Immature natural killer cell (primary cell): Measurements from ENCODE around the gene TPD52L3. TPM values are rescaled to one million over a fixed set of nuclear protein-coding genes. Genes with fewer than 3 reads are reported as not detected.

Experiments
- DNase-seq, 3 donors: peaks; one replicate each; pipeline ENCODE4 v3.0.0; 2022; ENCODE audit warnings: mixed read lengths in 1 of 3
- H3K27ac Mint-ChIP-seq, 6 donors: one replicate each; pipeline ENCODE4 v1.8.0; 2020; ENCODE audit warnings: mixed read lengths in 6 of 6, mild to moderate bottlenecking in 5 of 6, inconsistent platforms in 4 of 6, moderate library complexity in 3 of 6
- H3K27me3 Mint-ChIP-seq, 3 donors: one replicate each; pipeline ENCODE4 v1.8.0; 2020 to 2021; ENCODE audit warnings: low read depth in 3 of 3, mild to moderate bottlenecking in 3 of 3, mixed read lengths in 3 of 3, moderate library complexity in 3 of 3, inconsistent platforms in 1 of 3
- H3K36me3 Mint-ChIP-seq, 3 donors: one replicate each; pipeline ENCODE4 v1.8.0; 2020; ENCODE audit warnings: mixed read lengths in 3 of 3, inconsistent platforms in 2 of 3, mild to moderate bottlenecking in 2 of 3
- H3K4me1 Mint-ChIP-seq, 2 donors: one replicate each; pipeline ENCODE4 v1.8.0; 2020; ENCODE audit warnings: inconsistent platforms in 2 of 2, mild to moderate bottlenecking in 2 of 2, mixed read lengths in 2 of 2, moderate library complexity in 1 of 2
- H3K4me3 Mint-ChIP-seq, 5 donors: one replicate each; pipeline ENCODE4 v1.8.0; 2020; ENCODE audit warnings: mild to moderate bottlenecking in 5 of 5, mixed read lengths in 5 of 5, inconsistent platforms in 3 of 5, moderate library complexity in 3 of 5
- H3K9me3 Mint-ChIP-seq, 6 donors: one replicate each; pipeline ENCODE4 v1.8.0; 2020; ENCODE audit warnings: mild to moderate bottlenecking in 6 of 6, mixed read lengths in 6 of 6, inconsistent platforms in 4 of 6, moderate library complexity in 3 of 6
- polyA plus RNA-seq, 3 donors: library from polyadenylated mRNA; unstranded; fragments of 300-500 nt; fragmentation: Illumina TruSeq; gene quantifications; one replicate each; pipeline ENCODE4 v1.2.3, GENCODE V29; 2021

Gene TPD52L3
- not detected for polyA plus RNA-seq

GRCh38 chr9:6328103-6328502 is at the start of gene TPD52L3:
Gene TPD52L3, plus strand, starts transcription at chr9:6328375. Its CDS starts 221 bp downstream, at chr9:6328596.
- Mint-ChIP-seq H3K4me3 (no peak within 1 kb of the TSS), H3K4me1 (no peaks in the 10 kb centered on the region), H3K27ac (no peak within 1 kb of the TSS), H3K27me3 (peaks cover 0 to 13% (median 0%) of the 10 kb centered on the region in 3 donors), H3K36me3 (peaks cover 0 to 4% (median 0%) of the 10 kb centered on the region in 3 donors), H3K9me3 (peaks cover 0 to 6% (median 3%) of the 10 kb centered on the region in 6 donors)
- DNase-seq: no peak

- Mint-ChIP-seq H3K27me3 (peaks cover 0 to 3% (median 0%) of the 10 kb centered on the region in 3 donors), H3K4me3 (no peak overlapping the region), H3K27ac (no peak overlapping the region), H3K36me3 (no peaks in the 10 kb centered on the region), H3K9me3 (peaks cover 0 to 3% (median 0%) of the 10 kb centered on the region in 6 donors), H3K4me1 (no peaks in the 10 kb centered on the region)
- no peak for DNase-seq
Observed at GRCh38 chr9:6301858-6302257, 26.3 kb upstream of the TPD52L3 start.

GRCh38 chr9:6302417-6302816 is 25.8 kb upstream of the TPD52L3 start:
- Mint-ChIP-seq H3K9me3 (peaks cover 0 to 3% (median 0%) of the 10 kb centered on the region in 6 donors), H3K27ac (no peak overlapping the region), H3K4me3 (no peak overlapping the region), H3K36me3 (no peaks in the 10 kb centered on the region), H3K27me3 (peaks cover 0 to 3% (median 0%) of the 10 kb centered on the region in 3 donors), H3K4me1 (no peaks in the 10 kb centered on the region)
- DNase-seq: no peak

GRCh38 chr9:6304232-6304631 is 23.9 kb upstream of the TPD52L3 start:
- Mint-ChIP-seq H3K27me3 (peaks cover 0 to 3% (median 3%) of the 10 kb centered on the region in 3 donors), H3K4me3 (no peak overlapping the region), H3K36me3 (no peaks in the 10 kb centered on the region), H3K27ac (no peak overlapping the region), H3K4me1 (no peaks in the 10 kb centered on the region), H3K9me3 (peaks cover 0 to 3% (median 0%) of the 10 kb centered on the region in 6 donors)
- DNase-seq: no peak

GRCh38 chr9:6305954-6306563 is 22.1 kb upstream of the TPD52L3 start:
- DNase-seq: peak in 1 of 3 donors; percentile 1
- no peak overlapping the region for H3K27ac Mint-ChIP-seq
- no peaks in the 10 kb centered on the region for H3K4me1 Mint-ChIP-seq
- peaks cover 0 to 3% (median 0%) of the 10 kb centered on the region in 6 donors for H3K9me3 Mint-ChIP-seq
- no peaks in the 10 kb centered on the region for H3K36me3 Mint-ChIP-seq
- peaks cover 0 to 3% (median 2%) of the 10 kb centered on the region in 3 donors for H3K27me3 Mint-ChIP-seq
- H3K4me3 Mint-ChIP-seq: no peak overlapping the region

- H3K36me3 Mint-ChIP-seq: no peaks in the 10 kb centered on the region
- no peak overlapping the region for H3K4me3 Mint-ChIP-seq
- no peaks in the 10 kb centered on the region for H3K4me1 Mint-ChIP-seq
- no peaks in the 10 kb centered on the region for H3K9me3 Mint-ChIP-seq
- no peak overlapping the region for H3K27ac Mint-ChIP-seq
- no peak for DNase-seq
- peaks cover 0 to 3% (median 2%) of the 10 kb centered on the region in 3 donors for H3K27me3 Mint-ChIP-seq
Observed at GRCh38 chr9:6307551-6308096, 20.6 kb upstream of the TPD52L3 start.

GRCh38 chr9:6330958-6331634 is 2.9 kb downstream of the TPD52L3 start:
- no peak overlapping the region for H3K27ac Mint-ChIP-seq
- DNase-seq: no peak
- no peak overlapping the region for H3K4me3 Mint-ChIP-seq
- no peaks in the 10 kb centered on the region for H3K4me1 Mint-ChIP-seq
- peaks cover 3 to 20% (median 13%) of the 10 kb centered on the region in 6 donors for H3K9me3 Mint-ChIP-seq
- peaks cover 1 to 11% (median 2%) of the 10 kb centered on the region in 3 donors for H3K27me3 Mint-ChIP-seq
- peaks cover 0 to 8% (median 4%) of the 10 kb centered on the region in 3 donors for H3K36me3 Mint-ChIP-seq

- H3K27me3 Mint-ChIP-seq: peaks cover 4 to 11% (median 4%) of the 10 kb centered on the region in 3 donors
- no peak for DNase-seq
Observed at GRCh38 chr9:6334305-6334704, 6.1 kb downstream of the TPD52L3 start.

GRCh38 chr9:6348766-6349165 is 20.6 kb downstream of the TPD52L3 start:
- Mint-ChIP-seq H3K27ac (no peak overlapping the region), H3K36me3 (no peaks in the 10 kb centered on the region), H3K4me1 (no peaks in the 10 kb centered on the region), H3K9me3 (no peaks in the 10 kb centered on the region), H3K4me3 (no peak overlapping the region), H3K27me3 (peaks cover 0 to 5% (median 2%) of the 10 kb centered on the region in 3 donors)
- no peak for DNase-seq

More at GRCh38 chr9:6334305-6334704, 6.1 kb downstream of the TPD52L3 start:
- no peak overlapping the region for H3K27ac Mint-ChIP-seq
- H3K4me3 Mint-ChIP-seq: no peak overlapping the region
- H3K9me3 Mint-ChIP-seq: peaks cover 3 to 27% (median 15%) of the 10 kb centered on the region in 6 donors
- H3K36me3 Mint-ChIP-seq: peaks cover 0 to 8% (median 4%) of the 10 kb centered on the region in 3 donors
- no peaks in the 10 kb centered on the region for H3K4me1 Mint-ChIP-seq

- H3K27ac Mint-ChIP-seq: no peak overlapping the region
- no peaks in the 10 kb centered on the region for H3K4me1 Mint-ChIP-seq
- no peaks in the 10 kb centered on the region for H3K36me3 Mint-ChIP-seq
- H3K4me3 Mint-ChIP-seq: no peak overlapping the region
- no peak for DNase-seq
- H3K27me3 Mint-ChIP-seq: peaks cover 2 to 6% (median 4%) of the 10 kb centered on the region in 3 donors
- no peaks in the 10 kb centered on the region for H3K9me3 Mint-ChIP-seq
Observed at GRCh38 chr9:6351737-6352136, 23.6 kb downstream of the TPD52L3 start.

GRCh38 chr9:6354072-6354686 is 26.0 kb downstream of the TPD52L3 start:
- Mint-ChIP-seq H3K27ac (peak overlapping the region in 1 of 6 donors; percentile 21), H3K27me3 (peaks cover 2 to 4% (median 2%) of the 10 kb centered on the region in 3 donors), H3K9me3 (no peaks in the 10 kb centered on the region), H3K4me3 (no peak overlapping the region), H3K4me1 (no peaks in the 10 kb centered on the region), H3K36me3 (no peaks in the 10 kb centered on the region)
- peak; percentile 47 to 54 (median 53) for DNase-seq

GRCh38 chr9:6355728-6356127 is 27.6 kb downstream of the TPD52L3 start:
- peaks cover 2 to 4% (median 2%) of the 10 kb centered on the region in 3 donors for H3K27me3 Mint-ChIP-seq
- no peak overlapping the region for H3K4me3 Mint-ChIP-seq
- H3K27ac Mint-ChIP-seq: no peak overlapping the region
- no peaks in the 10 kb centered on the region for H3K4me1 Mint-ChIP-seq
- DNase-seq: no peak
- no peaks in the 10 kb centered on the region for H3K9me3 Mint-ChIP-seq
- H3K36me3 Mint-ChIP-seq: no peaks in the 10 kb centered on the region

GRCh38 chr9:6356441-6356840 is 28.3 kb downstream of the TPD52L3 start:
- no peak overlapping the region for H3K27ac Mint-ChIP-seq
- no peaks in the 10 kb centered on the region for H3K4me1 Mint-ChIP-seq
- no peak for DNase-seq
- H3K27me3 Mint-ChIP-seq: peaks cover 2 to 4% (median 2%) of the 10 kb centered on the region in 3 donors
- H3K36me3 Mint-ChIP-seq: no peaks in the 10 kb centered on the region
- H3K4me3 Mint-ChIP-seq: no peak overlapping the region
- H3K9me3 Mint-ChIP-seq: no peaks in the 10 kb centered on the region

- peaks cover 2 to 4% (median 2%) of the 10 kb centered on the region in 3 donors for H3K27me3 Mint-ChIP-seq
- DNase-seq: no peak
- H3K9me3 Mint-ChIP-seq: no peaks in the 10 kb centered on the region
- no peak overlapping the region for H3K4me3 Mint-ChIP-seq
- no peaks in the 10 kb centered on the region for H3K36me3 Mint-ChIP-seq
- no peaks in the 10 kb centered on the region for H3K4me1 Mint-ChIP-seq
- H3K27ac Mint-ChIP-seq: no peak overlapping the region
Observed at GRCh38 chr9:6356904-6357303, 28.7 kb downstream of the TPD52L3 start.
